ENCODE data around the gene EXOC4.
"Not testable (repeated sequence)": the region's sequence is repeated elsewhere in the genome, so short reads cannot be mapped to it uniquely, and the experiment has no call there.

EXOC4 gene

GRCh38 chr7:134058521-134058920 is 805.6 kb downstream of the EXOC4 start:
- DNase-seq: no peak

GRCh38 chr7:134058980-134059379 is 806.1 kb downstream of the EXOC4 start:
- no peak for DNase-seq

DNA sequence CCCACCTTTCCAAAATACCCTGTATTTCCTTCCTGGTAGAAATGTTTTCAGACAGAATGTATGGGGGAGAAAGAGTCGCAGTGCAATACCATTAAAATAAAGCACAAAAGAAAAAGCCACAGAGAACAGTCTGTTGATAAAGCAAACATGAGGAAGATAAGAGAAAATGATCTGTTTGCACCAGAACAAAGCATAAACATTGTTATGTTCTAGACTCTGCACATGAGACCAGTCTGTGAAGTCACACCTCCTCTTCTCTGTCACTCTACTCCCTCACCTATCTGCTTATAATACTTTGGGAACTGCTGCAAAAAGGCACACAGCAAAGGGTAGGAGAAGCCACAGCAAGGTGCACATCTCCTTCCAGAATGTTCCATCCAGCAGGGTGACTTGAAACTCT is 807.0 kb downstream of the EXOC4 start:
- no peak for DNase-seq

DNA sequence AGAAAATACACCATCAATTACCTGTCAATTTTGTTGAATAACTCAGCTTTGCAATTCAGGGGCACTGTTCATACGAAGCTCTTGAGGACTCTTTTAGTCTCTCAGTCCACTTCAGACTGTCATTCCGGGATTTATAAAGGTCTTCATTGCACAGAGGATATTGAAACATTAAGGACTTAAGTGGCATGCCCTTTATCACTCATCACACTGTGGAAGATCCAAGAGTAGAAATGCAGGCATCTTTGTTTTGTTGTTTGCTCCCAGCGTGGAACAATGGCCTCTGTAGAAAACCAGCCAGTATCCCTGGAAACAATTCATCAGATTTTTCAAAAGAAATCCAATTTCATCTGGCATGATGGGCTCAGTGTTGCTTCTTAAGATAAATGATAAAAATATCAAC is 808.0 kb downstream of the EXOC4 start:
- DNase-seq: no peak

GRCh38 chr7:134062460-134062859 is 809.6 kb downstream of the EXOC4 start:
- no peak for DNase-seq

DNA sequence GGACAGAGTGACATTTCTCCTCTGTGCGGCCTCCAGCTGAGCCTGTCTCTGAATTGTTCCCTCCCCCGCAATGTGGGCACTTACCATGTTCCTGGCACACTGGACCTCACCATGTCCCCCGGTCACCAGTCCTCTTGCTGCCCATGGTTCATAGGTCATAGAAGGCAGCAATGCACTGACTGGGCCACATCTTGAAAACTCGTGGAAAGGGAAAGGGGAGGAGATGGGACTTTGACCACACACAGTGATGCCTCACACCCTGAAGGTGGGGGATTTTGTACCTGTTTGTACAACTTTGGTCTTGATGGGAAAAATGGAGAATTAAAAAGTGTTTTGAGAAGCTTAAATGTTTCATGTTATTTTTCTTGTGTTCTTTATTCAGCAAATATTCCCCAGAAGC is 812.5 kb downstream of the EXOC4 start:
- DNase-seq: no peak

- no peak for DNase-seq
Measured at GRCh38 chr7:134067164-134067563, 814.3 kb downstream of the EXOC4 start.

DNA sequence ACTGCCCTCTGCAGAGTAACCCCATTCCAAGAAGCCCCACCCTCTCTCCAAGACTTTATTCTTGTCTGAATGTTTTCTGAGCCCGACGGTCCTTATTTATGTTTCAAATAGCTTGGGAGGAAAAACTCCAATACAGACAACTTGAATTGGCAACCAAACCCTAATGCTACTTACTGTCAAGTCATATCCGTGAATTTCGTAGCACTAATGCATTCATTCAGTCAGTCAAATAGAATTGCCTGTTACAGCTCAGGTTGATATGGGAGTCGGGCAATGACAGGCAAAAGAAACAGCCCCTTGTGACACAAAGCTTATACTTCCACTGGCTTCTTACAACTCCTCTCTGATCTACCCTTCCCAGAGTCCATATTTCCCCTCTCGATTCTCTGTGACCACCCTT is 815.8 kb downstream of the EXOC4 start:
- no peak for DNase-seq

GRCh38 chr7:134069187-134069586 is 816.3 kb downstream of the EXOC4 start:
- DNase-seq: no peak

DNA sequence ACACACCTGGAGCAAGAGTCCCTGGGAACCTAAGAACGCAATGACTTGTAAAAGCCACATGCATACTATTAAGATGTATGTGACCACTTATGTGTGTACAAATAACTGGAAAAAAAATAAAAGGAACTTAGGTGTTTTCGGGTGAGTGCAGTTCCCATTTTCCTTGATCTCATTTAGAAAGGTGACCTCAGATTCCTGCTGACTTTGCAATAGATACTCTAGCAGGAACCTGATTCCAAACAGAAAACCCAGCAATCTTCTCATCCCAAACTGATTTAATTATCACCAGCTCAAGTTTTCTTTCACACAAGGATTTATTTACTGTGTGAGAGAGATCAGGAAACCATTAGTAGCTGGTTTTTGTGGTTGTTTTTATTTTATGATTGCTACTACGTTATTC is 817.8 kb downstream of the EXOC4 start:
- no peak for DNase-seq

- no peak for DNase-seq
Measured at GRCh38 chr7:134071355-134072331, 818.8 kb downstream of the EXOC4 start.

- DNase-seq: no peak
Measured at GRCh38 chr7:134073276-134073675, 820.4 kb downstream of the EXOC4 start.

- DNase-seq: no peak
Measured at GRCh38 chr7:134075799-134076198, 822.9 kb downstream of the EXOC4 start.

DNA sequence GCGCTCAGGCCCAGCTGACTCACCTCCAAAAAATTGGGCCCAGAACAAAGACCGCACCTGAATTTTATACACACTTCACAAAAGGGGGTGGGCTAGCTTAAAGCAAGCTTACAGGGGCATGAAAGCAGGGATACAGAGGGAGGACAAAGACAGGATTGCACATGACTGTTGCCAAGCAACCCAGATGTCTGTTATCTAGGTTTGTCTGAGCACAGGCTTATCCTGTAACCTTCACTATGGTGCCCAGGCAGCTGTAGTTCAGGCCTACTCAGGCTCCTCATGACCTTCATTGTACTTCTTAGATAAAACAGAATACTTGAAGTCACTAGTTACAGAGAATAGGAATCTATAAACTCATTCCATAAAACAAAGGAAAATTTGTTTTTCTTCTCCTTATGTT is 824.7 kb downstream of the EXOC4 start:
- not testable (repeated sequence) for DNase-seq

- no peak for DNase-seq
Measured at GRCh38 chr7:134078991-134079390, 826.1 kb downstream of the EXOC4 start.

GRCh38 chr7:134081695-134082094 is 828.8 kb downstream of the EXOC4 start:
- no peak for DNase-seq

DNA sequence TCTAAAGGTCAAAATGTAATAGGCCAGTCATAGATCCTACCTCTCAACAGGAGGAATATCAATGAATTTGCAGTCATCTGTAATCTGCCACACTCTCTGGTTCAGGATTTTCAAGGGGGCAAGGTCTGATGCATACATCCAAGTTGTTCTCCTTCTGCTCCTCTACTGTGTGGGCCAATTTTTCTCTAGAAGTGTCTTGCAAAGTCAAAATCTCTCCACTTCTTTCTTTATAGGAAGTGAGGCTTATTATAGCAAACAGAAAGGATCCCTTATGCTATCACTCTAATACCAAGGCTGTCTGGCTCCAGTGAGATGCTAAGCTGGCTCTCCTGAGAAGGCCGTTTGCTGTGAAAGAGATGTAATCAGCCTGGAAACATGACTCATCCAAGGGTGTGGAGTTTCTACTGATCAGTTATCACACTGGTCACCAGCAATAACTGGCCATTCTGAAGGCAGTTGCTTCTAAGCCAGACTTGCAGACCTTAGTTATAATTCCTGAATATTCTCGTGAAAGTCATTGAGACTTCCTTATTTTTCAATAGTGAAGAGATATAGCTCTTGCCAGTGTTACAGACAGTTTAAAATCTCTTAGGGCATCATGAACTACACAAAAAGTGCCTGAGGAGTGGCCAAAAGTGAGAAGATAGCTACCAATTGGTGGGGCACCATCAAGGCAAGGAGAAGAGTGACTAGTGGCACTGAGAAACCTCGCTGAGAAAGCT is 831.0 kb downstream of the EXOC4 start:
- DNase-seq: no peak

GRCh38 chr7:134084488-134085144 is 831.7 kb downstream of the EXOC4 start:
- DNase-seq: no peak

GRCh38 chr7:134085311-134085710 is 832.4 kb downstream of the EXOC4 start:
- no peak for DNase-seq

GRCh38 chr7:134086998-134087735 is 834.3 kb downstream of the EXOC4 start:
- no peak for DNase-seq

DNA sequence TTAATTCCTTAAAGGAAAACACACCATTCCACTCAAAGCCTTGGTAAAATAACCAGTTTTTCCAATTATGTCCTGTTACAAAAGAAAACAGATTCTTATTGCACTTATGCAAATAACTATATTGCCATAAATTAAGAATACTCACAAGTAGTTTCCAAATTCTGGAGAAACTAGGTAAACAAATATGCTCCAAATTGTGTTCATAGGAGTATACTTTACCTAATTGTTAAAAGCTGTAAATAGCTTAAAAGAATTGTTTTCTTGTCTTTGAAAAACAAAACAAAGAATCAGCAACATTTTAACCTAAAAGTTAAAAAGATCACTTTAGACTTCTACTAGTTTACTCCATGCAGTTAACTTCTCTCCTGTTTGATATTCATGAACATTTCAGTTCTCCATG is 835.3 kb downstream of the EXOC4 start:
- DNase-seq: no peak

DNA sequence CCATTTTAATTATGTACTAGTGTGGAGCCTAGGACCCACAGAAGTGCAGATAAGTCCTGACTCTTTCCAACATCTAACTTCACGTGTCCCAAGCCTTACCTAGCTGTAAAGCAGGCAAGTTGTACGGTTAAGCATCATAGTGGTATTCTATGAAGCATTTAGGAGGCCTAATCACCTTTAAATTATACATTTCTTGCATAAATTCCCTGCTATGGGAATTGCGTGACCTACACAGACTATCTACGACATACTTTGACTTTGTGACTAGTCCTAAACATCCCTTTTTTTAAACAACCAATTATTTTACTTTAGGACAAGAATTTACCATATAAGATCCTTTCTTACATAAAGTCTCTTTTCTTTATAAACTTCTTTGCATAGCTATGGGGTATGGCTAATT is 836.6 kb downstream of the EXOC4 start:
- no peak for DNase-seq

- DNase-seq: no peak
Measured at GRCh38 chr7:134098072-134098471, 845.2 kb downstream of the EXOC4 start.

Measured in DMS79 treated with DMSO at 0.1 percent for 48 hours (cell line).